ENCODE results near the gene HBP1.
"Not testable (repeated sequence)": the region's sequence is repeated elsewhere in the genome, so short reads cannot be mapped to it uniquely, and the experiment has no call there.

The HBP1 gene

DNA sequence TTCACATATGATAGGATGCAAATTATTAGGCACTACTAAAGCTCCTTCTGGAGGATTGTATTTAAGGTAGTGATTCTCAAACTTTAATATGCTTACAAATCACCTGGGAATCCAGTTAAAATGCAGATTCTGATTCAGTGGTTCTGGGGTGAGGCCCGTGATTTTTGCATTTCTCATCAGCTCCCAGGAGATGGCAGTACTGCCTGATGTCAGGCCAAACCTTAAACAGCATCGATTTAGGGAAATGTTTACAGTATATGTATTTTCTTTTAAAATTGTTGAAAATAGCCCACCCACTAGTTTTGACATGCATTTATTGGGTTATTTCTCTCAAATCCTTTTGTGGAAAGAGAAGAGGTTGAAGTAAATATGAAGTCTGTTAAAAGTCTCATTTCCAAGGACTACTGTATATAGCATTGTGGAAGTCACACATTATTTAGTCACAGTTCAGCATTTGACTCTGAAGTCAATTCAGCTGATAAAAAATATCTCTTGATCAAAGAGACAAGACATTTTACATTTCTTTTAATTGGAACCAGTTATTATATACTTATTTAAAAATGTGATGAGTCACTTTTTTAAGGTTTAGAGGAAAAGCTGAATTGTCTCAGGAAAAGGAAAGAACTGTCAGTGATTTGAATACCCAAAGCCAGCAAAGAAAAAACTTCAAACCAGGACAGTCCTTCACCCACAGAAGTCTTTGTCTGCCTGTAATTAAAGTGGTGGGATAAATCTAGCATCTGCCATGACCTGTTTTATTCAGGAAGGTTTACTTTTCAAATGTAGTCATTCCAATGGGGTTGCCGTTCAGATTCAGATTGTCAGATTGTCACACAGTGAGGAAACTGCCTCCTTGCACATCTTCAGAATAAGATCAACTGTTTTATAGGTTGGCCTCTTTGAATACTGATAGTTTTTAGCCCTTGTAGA lies 21.1 kb upstream of the HBP1 start:
- DNase-seq (ENCODE audit: insufficient read length, low spot score) (no peak), FAIRE-seq (peak; percentile 6)
- TF ChIP-seq POLR2A (IDR thresholded peaks at IDR 0.05; ENCODE audit: low read depth, low read length): no peak

DNA sequence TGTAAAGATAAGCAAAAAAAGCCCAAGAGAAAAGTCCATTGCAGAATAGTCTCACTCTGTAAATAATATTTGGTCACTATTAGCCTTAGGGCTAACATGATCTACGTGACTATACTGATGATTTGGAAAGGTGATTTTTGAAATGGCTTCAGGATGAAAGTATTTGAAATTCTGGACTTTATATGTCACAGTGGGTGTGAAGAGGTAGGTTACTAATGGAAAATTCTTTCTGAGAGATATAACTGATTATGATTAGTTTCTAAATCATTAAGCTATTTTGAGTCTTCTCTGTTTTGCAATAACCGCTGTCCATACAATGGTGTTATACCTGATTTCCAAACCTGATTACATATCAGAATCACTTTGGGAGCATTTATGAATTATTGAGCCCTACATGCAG lies 20.1 kb upstream of the HBP1 start:
- no peak for DNase-seq (ENCODE audit: insufficient read length, low spot score)
- FAIRE-seq: no peak
- TF ChIP-seq POLR2A (IDR thresholded peaks at IDR 0.05; ENCODE audit: low read depth, low read length): no peak

DNA sequence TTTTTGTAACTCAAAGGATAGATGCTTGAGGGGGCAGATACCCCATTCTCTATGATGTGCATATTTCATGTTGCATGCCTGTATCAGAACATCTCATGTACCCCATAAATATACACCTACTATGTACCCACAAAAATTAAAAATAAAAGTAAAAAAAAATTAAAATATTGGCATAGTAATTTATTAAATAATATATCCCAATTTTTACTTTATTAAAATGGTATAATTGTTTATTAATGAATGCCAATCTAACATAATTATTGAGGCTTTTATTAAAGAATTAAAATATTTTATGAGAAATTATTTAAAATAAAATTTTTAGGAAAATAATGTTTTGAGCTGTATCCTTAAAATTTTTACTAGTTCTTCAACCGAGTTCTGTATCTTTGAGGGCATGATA lies 18.9 kb upstream of the HBP1 start:
- FAIRE-seq: no peak
- DNase-seq (ENCODE audit: insufficient read length, low spot score): no peak
- TF ChIP-seq POLR2A (IDR thresholded peaks at IDR 0.05; ENCODE audit: low read depth, low read length): no peak

DNA sequence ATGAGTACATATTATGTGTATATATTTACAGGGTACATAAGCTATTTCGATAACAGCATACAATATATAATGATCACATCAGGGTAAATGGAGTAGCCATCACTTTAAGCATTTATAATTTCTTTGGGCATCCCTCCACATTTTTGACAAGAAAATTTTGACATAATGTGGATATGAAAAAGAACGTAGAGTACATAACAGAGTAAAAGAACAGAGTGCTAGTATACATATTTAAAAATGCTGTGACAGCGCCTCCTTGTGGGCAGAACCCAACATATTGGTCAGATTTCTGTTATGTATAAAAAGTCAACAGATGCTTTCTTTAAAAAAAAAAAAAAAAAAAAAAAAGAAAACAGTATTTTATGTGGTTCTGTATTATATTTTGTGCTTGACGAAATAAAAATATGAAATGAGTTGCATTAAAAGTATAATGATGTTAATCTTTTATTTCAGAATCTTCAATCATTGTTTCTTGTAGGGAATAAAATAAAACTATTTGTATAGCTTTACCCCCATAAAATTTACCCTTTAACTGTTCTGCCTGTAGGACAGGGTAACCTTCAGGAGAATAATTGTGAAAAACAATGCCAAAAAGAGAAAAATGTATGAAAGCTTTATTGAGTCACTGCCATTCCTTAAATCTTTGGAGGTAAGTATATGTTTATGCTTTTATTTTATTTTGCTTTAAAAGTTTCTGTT lies 18.3 kb upstream of the HBP1 start:
- DNase-seq (ENCODE audit: insufficient read length, low spot score): no peak
- FAIRE-seq: no peak
- no peak for TF ChIP-seq POLR2A (IDR thresholded peaks at IDR 0.05; ENCODE audit: low read depth, low read length)

DNA sequence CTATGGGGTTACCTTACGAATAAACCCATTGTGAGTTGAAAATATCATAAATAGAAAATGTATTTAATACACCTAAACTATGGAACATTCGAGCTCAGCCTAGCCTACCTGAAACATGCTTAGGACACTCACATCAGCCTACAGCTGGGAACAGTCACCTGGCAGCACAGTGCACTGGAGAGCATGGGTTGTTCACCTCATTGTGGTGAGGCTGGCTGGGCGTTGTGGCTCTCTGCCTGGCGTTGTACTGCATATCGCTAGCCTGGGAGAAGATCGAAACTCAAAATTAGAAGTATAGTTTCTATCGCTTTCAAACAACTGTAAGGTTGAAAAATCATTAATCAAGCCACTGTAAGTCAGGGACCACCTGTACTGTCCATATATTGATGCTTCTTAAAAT lies 17.3 kb upstream of the HBP1 start:
- TF ChIP-seq POLR2A (IDR thresholded peaks at IDR 0.05; ENCODE audit: low read depth, low read length): no peak
- FAIRE-seq (no peak), DNase-seq (ENCODE audit: insufficient read length, low spot score) (no peak)

DNA sequence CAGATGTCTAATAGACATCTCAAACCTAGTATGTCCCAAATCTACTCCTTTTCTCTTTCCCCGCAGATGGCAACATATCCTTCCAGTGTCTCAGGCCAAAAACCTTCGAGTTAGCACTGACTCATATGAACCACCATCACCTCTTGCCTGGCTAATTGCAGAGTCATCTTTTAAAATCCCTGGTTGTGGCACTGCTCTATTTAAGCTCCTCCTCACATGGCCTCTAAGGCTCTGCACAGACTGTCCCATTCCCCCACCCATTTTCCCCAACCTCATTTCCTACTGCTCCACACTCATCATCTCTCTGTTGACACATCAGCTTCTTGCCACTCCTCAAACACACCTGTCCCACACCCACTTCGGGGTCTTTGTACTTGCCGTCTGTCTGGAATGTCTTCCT lies 16.8 kb upstream of the HBP1 start:
- no peak for DNase-seq (ENCODE audit: insufficient read length, low spot score)

DNA sequence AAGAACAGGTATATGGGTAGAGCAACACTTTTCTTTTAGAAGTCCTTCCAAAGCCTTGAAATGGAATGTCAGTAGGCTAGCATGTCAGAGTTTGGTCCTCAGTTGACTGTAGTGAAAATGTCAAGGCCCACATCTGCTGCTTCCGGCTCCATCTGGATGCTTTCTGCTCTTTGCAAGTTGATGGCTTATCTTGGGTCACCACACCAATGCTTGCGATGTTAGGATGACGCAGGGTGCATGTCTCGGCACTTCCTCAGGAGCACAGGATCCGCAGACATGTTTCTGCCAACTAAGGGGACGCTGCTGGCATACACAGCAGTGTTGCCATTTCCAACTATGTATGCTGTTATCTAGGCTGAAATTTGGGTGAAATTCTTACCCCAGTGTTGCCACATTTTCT lies 14.0 kb upstream of the HBP1 start:
- FAIRE-seq (no peak), DNase-seq (ENCODE audit: insufficient read length, low spot score) (no peak)
- TF ChIP-seq POLR2A (IDR thresholded peaks at IDR 0.05; ENCODE audit: low read depth, low read length): no peak

More for the DNA sequence above, 16.8 kb upstream of the HBP1 start:
- TF ChIP-seq POLR2A (IDR thresholded peaks at IDR 0.05; ENCODE audit: low read depth, low read length): no peak
- peak; percentile 27 for FAIRE-seq

DNA sequence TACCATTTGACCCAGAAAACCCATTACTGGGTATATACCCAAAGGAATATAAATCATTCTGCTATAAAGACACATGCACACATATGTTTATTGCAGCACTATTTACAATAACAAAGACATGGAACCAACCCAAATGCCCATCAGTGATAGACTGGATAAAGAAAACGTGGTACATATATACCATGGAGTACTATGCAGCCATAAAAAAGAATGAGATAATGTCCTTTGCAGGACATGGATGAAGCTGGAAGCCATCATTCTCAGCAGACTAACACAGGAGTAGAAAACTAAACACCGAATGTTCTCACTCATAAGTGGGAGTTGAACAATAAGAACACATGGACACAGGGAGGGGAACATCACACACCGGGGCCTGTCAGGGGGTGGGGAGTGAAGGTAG lies 13.1 kb upstream of the HBP1 start:
- FAIRE-seq; DNase-seq (ENCODE audit: insufficient read length, low spot score): not testable (repeated sequence)

DNA sequence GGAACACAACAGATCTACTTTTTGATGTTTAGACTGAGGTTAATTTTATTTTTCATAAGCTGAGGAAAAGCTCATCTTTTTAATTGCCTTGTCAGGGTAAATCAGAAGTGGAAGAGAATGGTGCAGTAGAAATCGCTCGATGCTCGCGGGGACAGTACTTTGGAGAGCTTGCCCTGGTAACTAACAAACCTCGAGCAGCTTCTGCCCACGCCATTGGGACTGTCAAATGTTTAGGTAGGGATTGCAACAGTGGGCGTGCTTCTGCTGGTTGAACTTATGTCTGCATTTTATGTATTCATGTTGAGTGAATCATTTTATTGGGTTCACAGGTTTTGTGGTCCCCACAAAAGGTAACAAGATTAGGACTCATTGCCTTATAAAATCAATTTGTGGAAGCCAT lies 11.7 kb upstream of the HBP1 start:
- DNase-seq (ENCODE audit: insufficient read length, low spot score) (no peak), FAIRE-seq (no peak)
- TF ChIP-seq POLR2A (IDR thresholded peaks at IDR 0.05; ENCODE audit: low read depth, low read length): no peak

DNA sequence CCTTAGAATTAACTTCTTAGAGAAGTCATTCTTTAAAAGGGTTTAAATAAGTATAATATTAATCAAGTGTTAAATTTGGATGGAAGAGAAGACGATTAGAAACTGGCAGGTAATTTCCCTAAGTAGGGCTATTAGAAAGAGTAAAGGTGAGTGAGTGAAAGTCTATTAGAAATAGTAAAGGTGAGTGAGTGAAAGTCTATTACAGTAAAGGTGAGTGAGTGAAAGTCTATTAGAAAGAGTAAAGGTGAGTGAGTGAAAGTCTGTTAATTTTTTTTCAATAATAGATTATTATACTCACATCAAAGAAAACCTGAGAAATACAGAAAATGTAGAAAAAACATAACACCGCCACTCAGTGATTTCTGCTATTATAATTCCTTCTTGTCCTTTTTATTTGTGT lies 10.8 kb upstream of the HBP1 start:
- FAIRE-seq: no peak
- DNase-seq (ENCODE audit: insufficient read length, low spot score): no peak
- no peak for TF ChIP-seq POLR2A (IDR thresholded peaks at IDR 0.05; ENCODE audit: low read depth, low read length)

DNA sequence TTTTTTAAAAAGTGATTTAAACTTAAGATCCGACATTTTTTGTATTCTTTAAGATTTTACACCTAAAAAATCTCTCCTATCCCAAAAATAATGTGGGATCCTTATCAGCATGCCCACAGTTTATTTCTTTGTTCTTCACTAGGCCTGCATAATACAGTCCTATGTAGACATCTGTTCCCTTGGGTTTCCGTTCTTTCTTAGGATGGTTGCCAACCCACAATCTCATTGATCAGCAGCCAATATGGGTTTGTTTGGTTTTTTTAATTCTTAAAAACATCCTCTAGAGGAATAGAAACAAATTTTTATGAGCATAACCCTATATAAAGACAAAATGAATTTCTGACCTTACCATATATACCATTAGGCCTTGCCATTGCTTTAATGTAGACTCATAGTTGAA lies 8.4 kb upstream of the HBP1 start:
- no peak for FAIRE-seq
- no peak for DNase-seq (ENCODE audit: insufficient read length, low spot score)
- TF ChIP-seq POLR2A (IDR thresholded peaks at IDR 0.05; ENCODE audit: low read depth, low read length): no peak

DNA sequence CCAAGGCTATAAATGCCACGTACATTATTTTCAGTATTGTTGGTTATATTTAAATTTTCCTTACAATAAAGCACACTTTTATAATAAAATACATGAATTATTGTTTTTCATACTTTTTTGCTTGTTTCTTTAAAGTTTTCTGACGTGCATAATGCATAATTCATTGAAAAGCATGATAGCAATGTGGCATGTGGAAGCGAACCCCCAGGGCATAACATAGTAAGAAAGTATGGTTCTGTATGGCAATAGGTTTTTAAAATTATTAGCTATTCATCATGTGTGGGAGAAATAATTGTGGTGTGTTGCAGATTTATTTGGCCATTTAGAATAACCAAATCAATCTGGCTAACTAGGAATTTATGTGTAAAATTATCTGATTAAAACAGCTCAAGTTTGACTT lies 7.4 kb upstream of the HBP1 start:
- no peak for FAIRE-seq
- no peak for DNase-seq (ENCODE audit: insufficient read length, low spot score)
- no peak for TF ChIP-seq POLR2A (IDR thresholded peaks at IDR 0.05; ENCODE audit: low read depth, low read length)

DNA sequence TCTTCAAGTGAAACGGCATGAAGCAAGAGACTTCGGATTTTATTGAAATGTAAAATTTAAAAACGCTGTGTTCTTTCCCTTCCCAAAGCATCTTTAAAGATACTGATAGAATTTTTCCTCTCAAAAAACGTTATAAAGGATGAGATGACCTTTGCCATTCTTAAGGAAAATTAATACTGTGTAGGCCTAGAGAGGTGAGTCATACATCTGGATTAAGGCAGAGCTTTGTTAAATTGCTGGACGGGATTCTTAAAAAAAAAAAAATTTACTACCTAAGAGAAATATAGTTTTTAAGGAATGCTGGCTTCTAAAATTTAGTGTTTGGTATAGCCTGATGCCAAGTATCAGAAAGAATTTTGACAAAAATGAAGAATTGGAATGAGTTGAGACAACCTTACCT lies 6.3 kb upstream of the HBP1 start:
- FAIRE-seq: no peak
- no peak for DNase-seq (ENCODE audit: insufficient read length, low spot score)

DNA sequence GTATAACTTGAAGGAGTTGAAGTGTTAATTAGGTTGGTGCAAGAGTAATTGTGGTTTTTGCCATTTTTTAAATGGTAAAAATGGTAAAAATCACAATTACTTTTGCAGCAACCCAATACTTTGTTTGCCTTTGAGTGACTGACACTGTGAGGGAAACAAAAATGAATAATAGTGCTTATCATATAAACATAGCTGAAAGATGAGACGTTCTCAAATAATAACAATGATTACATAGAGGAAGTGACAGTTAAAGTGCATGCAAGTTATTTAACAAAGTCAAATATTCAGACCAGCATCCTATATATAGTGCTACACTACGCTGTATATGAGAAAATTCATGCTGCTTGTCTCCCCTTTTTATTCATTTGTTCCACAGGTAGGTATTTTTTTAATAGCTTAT lies 4.7 kb upstream of the HBP1 start:
- TF ChIP-seq POLR2A (IDR thresholded peaks at IDR 0.05; ENCODE audit: low read depth, low read length): no peak
- DNase-seq (ENCODE audit: insufficient read length, low spot score) (no peak), FAIRE-seq (no peak)

More for the DNA sequence above, 6.3 kb upstream of the HBP1 start:
- TF ChIP-seq POLR2A (IDR thresholded peaks at IDR 0.05; ENCODE audit: low read depth, low read length): no peak

DNA sequence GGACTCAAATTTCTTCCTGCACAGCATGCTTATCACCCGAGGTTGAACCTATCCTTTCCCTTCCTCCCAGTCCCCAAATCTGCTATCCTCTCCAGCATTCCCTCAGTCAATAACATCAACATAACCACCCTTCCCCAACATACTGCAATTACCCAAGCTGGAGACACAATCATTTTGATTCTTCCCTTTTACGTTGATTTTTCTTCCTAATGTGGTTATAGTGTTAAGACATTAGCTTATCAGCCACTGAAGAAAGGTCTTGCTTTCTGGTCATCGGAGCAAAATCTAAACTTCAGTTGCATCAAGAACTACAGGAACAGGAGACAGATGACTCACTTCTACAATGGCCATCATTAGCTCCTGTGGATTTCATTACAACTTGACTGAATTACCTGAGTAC lies 3.5 kb upstream of the HBP1 start:
- no peak for DNase-seq (ENCODE audit: insufficient read length, low spot score)
- no peak for FAIRE-seq
- TF ChIP-seq POLR2A (IDR thresholded peaks at IDR 0.05; ENCODE audit: low read depth, low read length): no peak

Measured in H54 (cell line).